Stimulated activated naive CD8-positive, alpha-beta T cell treated with anti-CD3 and anti-CD28 coated beads, Interleukin-15, Interleukin-2, amounts not matched to agents 100 ng/mL and 50 ng/mL, for 24 hours (primary cell): ENCODE measurements around the gene JMJD1C.
"Not testable (repeated sequence)": the region's sequence is repeated elsewhere in the genome, so short reads cannot be mapped to it uniquely, and the experiment has no call there.

ENCODE experiments used
- H3K27ac Mint-ChIP-seq: one replicate; pipeline ENCODE4 v1.8.0; 2021; ENCODE audit warnings: mild to moderate bottlenecking, mixed read lengths
- H3K27me3 Mint-ChIP-seq: one replicate; pipeline ENCODE4 v1.8.0; 2021; ENCODE audit warnings: mixed read lengths
- H3K36me3 Mint-ChIP-seq: one replicate; pipeline ENCODE4 v1.8.0; 2021; ENCODE audit warnings: low read depth, mixed read lengths
- H3K4me1 Mint-ChIP-seq: one replicate; pipeline ENCODE4 v1.8.0; 2021; ENCODE audit warnings: low read depth, mixed read lengths
- H3K4me3 Mint-ChIP-seq: one replicate; pipeline ENCODE4 v1.8.0; 2021; ENCODE audit warnings: mild to moderate bottlenecking, mixed read lengths
- H3K9me3 Mint-ChIP-seq: one replicate; pipeline ENCODE4 v1.8.0; 2021; ENCODE audit warnings: mixed read lengths

The JMJD1C gene

DNA sequence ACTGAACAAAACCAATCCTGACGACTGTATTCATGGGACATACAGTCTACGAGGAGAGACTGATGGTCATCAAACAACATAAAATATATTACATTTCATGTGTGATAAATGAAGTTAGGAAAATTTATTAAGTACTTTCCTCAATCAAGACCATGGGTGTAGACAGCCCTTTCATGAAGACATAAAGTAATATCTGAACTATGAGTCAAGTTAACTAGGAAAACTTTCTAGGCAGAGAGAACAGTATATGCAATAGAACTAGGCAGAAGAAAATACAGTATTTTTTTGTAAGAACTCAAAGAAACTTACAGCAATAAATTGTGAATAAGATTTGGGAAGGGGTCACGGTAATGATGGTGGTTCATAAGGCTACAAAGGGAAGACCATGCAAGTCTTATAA lies 112.8 kb downstream of the JMJD1C start:
- H3K27me3 Mint-ChIP-seq = no peaks in the 10 kb centered on the region
- no peak overlapping the region for H3K4me3 Mint-ChIP-seq
- H3K4me1 Mint-ChIP-seq = peaks cover 41% of the 10 kb centered on the region
- peaks cover 7% of the 10 kb centered on the region for H3K36me3 Mint-ChIP-seq
- no peak overlapping the region for H3K27ac Mint-ChIP-seq
- H3K9me3 Mint-ChIP-seq = no peaks in the 10 kb centered on the region

- no peak overlapping the region for H3K4me3 Mint-ChIP-seq
- H3K27ac Mint-ChIP-seq = no peak overlapping the region
- peaks cover 7% of the 10 kb centered on the region for H3K36me3 Mint-ChIP-seq
- no peaks in the 10 kb centered on the region for H3K9me3 Mint-ChIP-seq
- H3K27me3 Mint-ChIP-seq = no peaks in the 10 kb centered on the region
- H3K4me1 Mint-ChIP-seq = peaks cover 26% of the 10 kb centered on the region
Observed at GRCh38 chr10:63348245-63348850, 117.4 kb downstream of the JMJD1C start.

GRCh38 chr10:63346015-63346441 lies 119.7 kb downstream of the JMJD1C start:
- no peak overlapping the region for H3K4me3 Mint-ChIP-seq

DNA sequence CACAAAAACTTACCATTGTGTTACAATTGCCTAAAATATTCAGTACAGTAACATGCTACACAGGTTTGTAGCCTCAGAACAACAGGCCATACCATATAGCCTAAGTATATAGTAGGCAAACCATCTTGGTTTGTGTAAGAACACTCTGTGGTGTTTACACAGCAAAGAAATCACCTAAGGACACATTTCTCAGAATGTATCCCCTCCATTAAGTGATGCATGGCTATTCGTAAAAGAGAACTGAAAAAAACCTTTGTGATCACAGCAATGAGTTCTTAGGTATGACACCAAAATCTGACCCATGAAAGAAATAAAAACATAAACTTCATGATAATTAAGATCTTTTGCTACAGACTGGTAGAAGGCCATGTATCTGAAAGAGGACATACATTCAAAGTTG lies 121.5 kb downstream of the JMJD1C start:
- peaks cover 10% of the 10 kb centered on the region for H3K4me1 Mint-ChIP-seq
- H3K27me3 Mint-ChIP-seq = no peaks in the 10 kb centered on the region
- H3K27ac Mint-ChIP-seq = no peak overlapping the region
- no peaks in the 10 kb centered on the region for H3K9me3 Mint-ChIP-seq
- no peak overlapping the region for H3K4me3 Mint-ChIP-seq
- peaks cover 17% of the 10 kb centered on the region for H3K36me3 Mint-ChIP-seq

More at GRCh38 chr10:63346015-63346441, 119.7 kb downstream of the JMJD1C start:
- Mint-ChIP-seq H3K27me3 (no peaks in the 10 kb centered on the region), H3K36me3 (peaks cover 10% of the 10 kb centered on the region), H3K27ac (peak overlapping the region; percentile 63), H3K4me1 (peaks cover 10% of the 10 kb centered on the region), H3K9me3 (no peaks in the 10 kb centered on the region)

DNA sequence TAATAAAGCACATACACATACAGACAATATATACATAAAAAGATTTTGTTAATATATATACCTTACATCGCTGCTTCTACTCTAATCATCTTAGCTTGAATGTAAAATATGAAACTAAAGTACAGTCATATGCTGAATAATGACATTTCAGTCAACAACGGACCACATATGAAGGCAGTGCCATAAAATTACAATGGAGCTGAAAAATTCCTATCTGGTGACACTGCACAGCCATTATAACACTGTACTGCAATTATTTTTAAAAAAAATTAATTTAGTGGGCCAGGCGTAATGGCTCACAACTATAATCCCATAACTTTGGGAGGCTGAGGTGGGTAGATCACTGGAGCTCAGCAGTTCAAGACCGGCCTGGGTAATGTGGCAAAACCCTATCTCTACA lies 122.3 kb downstream of the JMJD1C start:
- H3K4me3 Mint-ChIP-seq = no peak overlapping the region

GRCh38 chr10:63339640-63340039 lies 126.1 kb downstream of the JMJD1C start:
- not testable (repeated sequence) for H3K27ac Mint-ChIP-seq, H3K4me3 Mint-ChIP-seq, H3K9me3 Mint-ChIP-seq, H3K4me1 Mint-ChIP-seq, H3K27me3 Mint-ChIP-seq
- peaks cover 17% of the 10 kb centered on the region for H3K36me3 Mint-ChIP-seq

More for the DNA sequence above, 122.3 kb downstream of the JMJD1C start:
- Mint-ChIP-seq H3K27me3 (no peaks in the 10 kb centered on the region), H3K27ac (no peak overlapping the region), H3K36me3 (peaks cover 17% of the 10 kb centered on the region), H3K4me1 (peaks cover 10% of the 10 kb centered on the region), H3K9me3 (no peaks in the 10 kb centered on the region)

DNA sequence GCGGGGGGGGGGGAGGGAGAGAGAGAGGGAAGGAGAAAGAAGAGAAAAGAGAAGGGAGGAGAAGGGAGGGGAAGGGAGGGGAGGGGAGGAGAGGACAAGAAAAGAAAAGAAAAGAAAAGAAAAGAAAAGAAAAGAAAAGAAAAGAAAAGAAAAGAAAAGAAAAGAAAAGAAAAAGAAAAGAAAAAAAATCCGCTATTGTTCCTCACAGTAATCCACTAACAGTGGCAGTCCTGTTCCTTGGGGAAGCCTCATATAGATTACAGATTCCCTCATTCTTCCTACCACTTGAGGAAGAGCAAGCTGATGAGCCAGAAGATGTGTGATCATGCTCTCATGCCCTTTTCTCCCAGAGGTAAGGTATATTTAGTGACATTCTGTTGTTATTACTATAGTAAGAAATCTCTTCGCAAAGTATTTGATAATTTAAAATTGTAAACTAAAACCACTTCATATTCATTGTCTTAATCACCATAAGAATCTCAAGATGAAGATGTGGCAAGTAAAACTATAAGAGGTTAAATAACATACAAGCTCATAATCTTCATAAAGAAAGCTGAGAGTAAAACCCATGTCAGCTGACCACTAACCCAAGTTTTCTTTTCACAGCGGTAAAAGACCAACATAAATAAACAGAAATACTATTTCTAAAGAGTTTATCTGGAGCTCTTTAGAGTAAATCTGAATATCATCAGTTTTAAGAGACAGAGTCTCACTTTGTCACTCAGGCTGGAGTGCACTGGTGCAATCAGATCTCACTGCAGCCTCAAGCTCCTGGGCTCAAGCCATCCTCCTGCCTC lies 128.1 kb downstream of the JMJD1C start:
- no peaks in the 10 kb centered on the region for H3K27me3 Mint-ChIP-seq
- H3K27ac Mint-ChIP-seq = no peak overlapping the region
- no peaks in the 10 kb centered on the region for H3K9me3 Mint-ChIP-seq
- peaks cover 17% of the 10 kb centered on the region for H3K36me3 Mint-ChIP-seq
- no peak overlapping the region for H3K4me3 Mint-ChIP-seq
- H3K4me1 Mint-ChIP-seq = no peaks in the 10 kb centered on the region

DNA sequence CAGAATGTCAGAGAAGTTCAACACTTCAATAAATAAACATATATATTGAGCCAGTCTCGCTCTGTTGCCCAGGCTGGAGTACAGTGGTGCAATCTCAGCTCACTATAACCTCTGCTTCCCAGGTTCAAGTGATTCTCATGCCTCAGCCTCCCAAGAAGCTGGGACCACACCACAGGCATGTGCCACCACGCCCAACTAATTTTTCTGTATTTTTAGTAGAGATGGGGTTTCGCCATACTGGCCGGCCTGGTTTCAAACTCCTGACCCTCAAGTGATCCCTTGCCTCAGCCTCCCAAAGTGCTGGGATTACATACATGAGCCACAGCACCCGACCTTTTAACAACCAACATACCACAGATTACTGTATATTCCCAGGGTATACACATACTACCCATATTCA lies 134.2 kb downstream of the JMJD1C start:
- no peaks in the 10 kb centered on the region for H3K9me3 Mint-ChIP-seq
- no peaks in the 10 kb centered on the region for H3K36me3 Mint-ChIP-seq
- no peaks in the 10 kb centered on the region for H3K27me3 Mint-ChIP-seq
- H3K27ac Mint-ChIP-seq = no peak overlapping the region
- no peaks in the 10 kb centered on the region for H3K4me1 Mint-ChIP-seq
- H3K4me3 Mint-ChIP-seq = no peak overlapping the region

GRCh38 chr10:63324495-63324854 lies 141.3 kb downstream of the JMJD1C start:
- H3K4me3 Mint-ChIP-seq = no peak overlapping the region
- no peaks in the 10 kb centered on the region for H3K27me3 Mint-ChIP-seq
- peaks cover 9% of the 10 kb centered on the region for H3K36me3 Mint-ChIP-seq
- no peak overlapping the region for H3K27ac Mint-ChIP-seq
- peaks cover 10% of the 10 kb centered on the region for H3K4me1 Mint-ChIP-seq
- H3K9me3 Mint-ChIP-seq = no peaks in the 10 kb centered on the region

- Mint-ChIP-seq H3K4me3 (no peak overlapping the region), H3K9me3 (no peaks in the 10 kb centered on the region), H3K27ac (no peak overlapping the region), H3K36me3 (peaks cover 14% of the 10 kb centered on the region), H3K4me1 (peaks cover 10% of the 10 kb centered on the region), H3K27me3 (no peaks in the 10 kb centered on the region)
Observed at GRCh38 chr10:63323701-63324494, 141.9 kb downstream of the JMJD1C start.

DNA sequence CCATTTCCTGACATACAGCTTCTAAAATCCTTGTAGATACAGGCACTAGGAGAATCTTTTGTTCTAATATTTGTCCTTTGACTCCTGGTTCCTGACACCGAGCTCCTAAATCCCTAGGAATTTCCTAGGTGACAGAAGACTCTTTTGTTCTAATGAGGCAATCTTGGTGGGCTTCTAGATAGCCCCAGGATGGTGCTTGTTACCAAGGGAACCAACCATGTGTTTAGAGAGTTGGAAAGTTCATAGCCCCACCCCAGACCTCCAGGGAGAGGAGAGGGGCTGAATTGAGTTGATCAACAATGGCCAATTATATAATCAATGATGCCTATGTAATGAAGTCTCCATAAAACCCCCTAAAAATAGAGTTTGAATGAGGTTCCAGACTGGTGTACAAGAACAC lies 145.1 kb downstream of the JMJD1C start:
- Mint-ChIP-seq H3K27me3 (no peaks in the 10 kb centered on the region), H3K4me1 (peaks cover 10% of the 10 kb centered on the region), H3K4me3 (no peak overlapping the region), H3K27ac (no peak overlapping the region), H3K9me3 (no peaks in the 10 kb centered on the region), H3K36me3 (peaks cover 24% of the 10 kb centered on the region)

DNA sequence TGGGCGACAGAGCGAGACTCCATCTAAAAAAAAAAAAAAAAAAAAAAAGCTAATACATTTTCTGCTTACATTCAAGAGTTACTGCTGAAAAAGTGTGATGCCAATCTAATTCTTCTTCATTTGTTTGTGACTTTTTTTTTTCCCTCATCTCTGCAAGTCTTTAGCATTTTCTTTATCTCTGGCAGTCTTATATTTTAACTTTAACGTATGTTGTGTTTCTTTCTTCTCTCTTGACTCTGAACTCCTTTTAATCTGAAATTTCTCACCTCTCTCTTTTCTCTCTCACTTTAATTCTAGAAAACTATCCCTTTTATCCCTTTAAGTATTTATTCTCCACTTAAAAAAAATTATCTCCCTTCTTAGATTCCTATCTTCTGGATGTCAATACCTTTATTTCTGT lies 146.5 kb downstream of the JMJD1C start:
- peaks cover 24% of the 10 kb centered on the region for H3K36me3 Mint-ChIP-seq
- H3K4me3 Mint-ChIP-seq = no peak overlapping the region
- no peaks in the 10 kb centered on the region for H3K27me3 Mint-ChIP-seq
- H3K9me3 Mint-ChIP-seq = no peaks in the 10 kb centered on the region
- H3K4me1 Mint-ChIP-seq = peaks cover 5% of the 10 kb centered on the region
- H3K27ac Mint-ChIP-seq = no peak overlapping the region

GRCh38 chr10:63318491-63318890 lies 147.3 kb downstream of the JMJD1C start:
- H3K9me3 Mint-ChIP-seq = no peaks in the 10 kb centered on the region
- peaks cover 29% of the 10 kb centered on the region for H3K36me3 Mint-ChIP-seq
- H3K4me3 Mint-ChIP-seq = no peak overlapping the region
- H3K27ac Mint-ChIP-seq = no peak overlapping the region
- H3K4me1 Mint-ChIP-seq = peaks cover 4% of the 10 kb centered on the region
- no peaks in the 10 kb centered on the region for H3K27me3 Mint-ChIP-seq

DNA sequence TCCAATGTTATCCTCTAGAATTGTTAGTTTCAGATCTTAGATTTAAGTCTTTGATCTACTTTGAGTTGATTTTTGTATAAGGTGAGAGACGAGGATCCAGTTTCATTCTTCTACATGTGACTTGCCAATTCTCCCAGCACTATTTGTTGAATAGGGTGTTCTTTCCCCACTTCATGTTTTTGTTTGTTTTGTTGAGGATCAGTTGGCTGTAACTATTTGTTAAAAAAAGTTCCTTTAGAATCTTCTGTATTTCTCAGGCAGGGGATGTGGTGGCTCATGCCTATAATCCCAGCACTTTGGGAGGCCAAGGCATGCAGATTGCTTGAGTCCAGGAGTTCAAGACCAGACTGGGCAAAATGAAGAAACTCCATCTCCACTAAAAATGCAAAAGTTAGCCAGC lies 151.8 kb downstream of the JMJD1C start:
- Mint-ChIP-seq H3K4me1 (no peaks in the 10 kb centered on the region), H3K27ac (no peak overlapping the region), H3K27me3 (no peaks in the 10 kb centered on the region), H3K9me3 (no peaks in the 10 kb centered on the region), H3K4me3 (no peak overlapping the region), H3K36me3 (peaks cover 21% of the 10 kb centered on the region)

GRCh38 chr10:63313066-63313717 lies 152.6 kb downstream of the JMJD1C start:
- no peaks in the 10 kb centered on the region for H3K4me1 Mint-ChIP-seq
- no peak overlapping the region for H3K27ac Mint-ChIP-seq
- no peak overlapping the region for H3K4me3 Mint-ChIP-seq
- no peaks in the 10 kb centered on the region for H3K9me3 Mint-ChIP-seq
- H3K27me3 Mint-ChIP-seq = no peaks in the 10 kb centered on the region
- H3K36me3 Mint-ChIP-seq = peaks cover 17% of the 10 kb centered on the region
